GM18858 (cell line): ENCODE data around the gene REEP6.

Experiments
- ATAC-seq: cut with Tn5 transposase; IDR thresholded peaks from one replicate; pipeline ENCODE4 v1.9.1; 2021; ENCODE audit not compliant: unreplicated experiment

Gene REEP6

DNA sequence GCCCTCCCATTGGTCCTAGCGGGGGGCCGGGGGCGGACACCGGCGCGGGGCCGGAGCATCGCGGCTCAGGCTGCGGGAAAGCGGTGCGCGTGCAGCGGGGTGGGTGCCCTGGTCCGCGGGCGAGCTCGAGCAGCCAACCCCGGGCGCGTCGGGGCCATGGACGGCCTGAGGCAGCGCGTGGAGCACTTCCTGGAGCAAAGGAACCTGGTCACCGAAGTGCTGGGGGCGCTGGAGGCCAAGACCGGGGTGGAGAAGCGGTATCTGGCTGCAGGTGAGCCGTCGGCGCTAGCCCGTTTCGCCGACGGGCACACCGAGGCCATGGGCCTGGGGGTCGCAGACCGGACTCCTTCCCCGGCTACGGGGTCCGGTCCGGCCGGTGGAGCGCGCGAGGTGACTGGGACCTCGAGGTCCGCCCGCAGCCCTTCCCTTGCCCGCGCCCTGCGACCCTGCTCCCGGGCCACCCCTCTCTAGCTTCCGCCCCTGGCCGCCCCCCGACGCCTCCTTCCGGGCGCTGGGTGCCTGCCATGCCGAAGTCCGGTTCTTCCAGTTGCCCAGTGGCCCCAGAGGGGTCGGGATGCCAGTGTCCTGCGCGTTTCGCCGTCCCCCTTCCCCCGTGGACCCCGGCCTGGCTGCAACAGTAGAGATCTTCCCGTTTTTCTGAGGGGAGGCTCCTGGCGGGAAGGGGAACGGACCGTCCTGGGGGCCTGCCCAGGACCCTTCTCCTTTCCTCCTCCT is at the start of gene REEP6:
TSS of gene REEP6 (plus strand) at position 68 of the 735 bp plus-strand sequence. CDS start at position 157, 89 bp downstream.
- ATAC-seq: no peak

- no peak for ATAC-seq
Observed at GRCh38 chr19:1441677-1442438, 49.1 kb upstream of the REEP6 start.

GRCh38 chr19:1445185-1445931 is 45.6 kb upstream of the REEP6 start:
- peak; percentile 55 for ATAC-seq

DNA sequence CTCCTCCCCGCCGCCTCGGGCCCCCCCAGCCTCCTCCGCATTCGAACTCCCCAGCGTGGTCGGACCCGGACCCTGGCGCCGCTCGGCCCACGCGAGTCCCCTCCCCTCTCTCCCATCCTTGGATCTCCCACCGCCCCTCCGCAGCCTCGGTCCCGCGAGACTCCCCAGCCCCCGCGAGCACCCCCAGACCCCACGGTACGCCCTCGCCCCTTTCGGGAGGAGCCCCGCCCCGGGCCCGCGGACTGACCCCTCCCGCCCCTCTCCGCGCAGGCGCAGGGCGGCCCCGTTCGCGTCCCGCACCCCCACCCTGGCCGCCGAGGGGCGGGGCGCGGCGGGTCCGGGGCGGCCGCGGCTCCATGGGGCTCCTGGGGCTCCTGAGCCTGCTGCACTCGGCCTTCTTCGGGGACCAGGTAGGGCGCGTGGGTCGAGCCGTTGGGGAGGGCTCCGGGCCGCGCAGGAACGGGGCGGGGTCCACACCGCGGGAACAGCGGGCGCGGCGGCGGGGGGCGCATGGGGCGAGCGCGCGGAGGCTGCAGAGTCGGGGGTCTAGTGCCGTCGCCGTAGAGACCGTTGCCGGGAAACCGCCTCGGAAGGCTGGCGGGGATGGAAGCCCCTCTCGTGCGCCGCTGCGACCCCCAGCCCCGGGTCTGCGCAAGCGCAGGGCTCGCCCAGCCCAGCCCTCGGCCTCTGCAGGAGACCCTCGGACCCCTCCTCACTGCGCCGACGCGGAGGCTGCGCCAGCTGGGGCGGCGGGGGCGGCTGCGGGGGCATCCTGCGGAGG is 44.9 kb upstream of the REEP6 start:
- no peak for ATAC-seq

DNA sequence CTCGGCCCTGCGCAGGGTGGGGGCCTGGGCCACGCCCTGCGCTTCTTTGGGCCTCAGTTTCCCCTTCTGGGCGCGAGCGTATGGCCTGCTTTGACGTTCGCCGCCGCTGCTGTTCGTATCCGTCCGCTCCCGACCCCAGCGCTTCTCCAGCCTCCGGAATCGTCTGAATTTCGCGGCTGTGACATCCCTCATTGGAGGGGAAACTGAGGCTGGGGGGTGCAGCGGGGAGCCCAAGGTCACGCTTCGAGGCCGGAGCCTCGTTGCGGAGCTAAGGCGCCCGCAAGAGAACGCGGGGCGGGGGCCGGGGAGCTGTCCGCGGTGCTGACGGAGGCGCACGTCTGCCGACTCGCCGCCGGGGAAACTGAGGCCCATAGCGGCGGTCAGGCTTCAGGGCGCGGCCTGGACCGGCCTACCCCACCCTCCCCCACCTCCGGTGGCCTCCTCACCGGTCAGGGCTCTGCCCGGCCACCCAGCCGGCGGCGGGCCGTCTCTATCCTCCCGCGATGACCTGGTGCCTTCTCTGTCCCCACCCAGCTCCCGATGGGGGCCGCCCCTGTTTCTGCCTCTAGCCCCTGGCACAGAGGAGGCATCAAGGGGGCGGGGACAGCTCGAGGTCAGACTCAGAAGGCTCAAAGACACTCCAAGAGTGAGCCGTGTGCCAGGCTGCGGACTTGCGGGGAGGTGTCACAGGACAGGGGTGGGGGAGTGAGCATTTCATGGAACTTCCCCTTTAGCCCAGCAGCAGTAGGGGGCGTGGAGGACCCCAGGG is 44.1 kb upstream of the REEP6 start:
- ATAC-seq: no peak

GRCh38 chr19:1447504-1447903 is 43.5 kb upstream of the REEP6 start:
- ATAC-seq: no peak

- ATAC-seq: no peak
Observed at GRCh38 chr19:1447944-1448343, 43.0 kb upstream of the REEP6 start.

GRCh38 chr19:1449467-1450442 is 41.2 kb upstream of the REEP6 start, which contains the start of gene APC2:
TSS of gene APC2 (plus strand) at chr19:1450121. CDS start at chr19:1453002, 2,881 bp downstream.
- ATAC-seq: no peak

DNA sequence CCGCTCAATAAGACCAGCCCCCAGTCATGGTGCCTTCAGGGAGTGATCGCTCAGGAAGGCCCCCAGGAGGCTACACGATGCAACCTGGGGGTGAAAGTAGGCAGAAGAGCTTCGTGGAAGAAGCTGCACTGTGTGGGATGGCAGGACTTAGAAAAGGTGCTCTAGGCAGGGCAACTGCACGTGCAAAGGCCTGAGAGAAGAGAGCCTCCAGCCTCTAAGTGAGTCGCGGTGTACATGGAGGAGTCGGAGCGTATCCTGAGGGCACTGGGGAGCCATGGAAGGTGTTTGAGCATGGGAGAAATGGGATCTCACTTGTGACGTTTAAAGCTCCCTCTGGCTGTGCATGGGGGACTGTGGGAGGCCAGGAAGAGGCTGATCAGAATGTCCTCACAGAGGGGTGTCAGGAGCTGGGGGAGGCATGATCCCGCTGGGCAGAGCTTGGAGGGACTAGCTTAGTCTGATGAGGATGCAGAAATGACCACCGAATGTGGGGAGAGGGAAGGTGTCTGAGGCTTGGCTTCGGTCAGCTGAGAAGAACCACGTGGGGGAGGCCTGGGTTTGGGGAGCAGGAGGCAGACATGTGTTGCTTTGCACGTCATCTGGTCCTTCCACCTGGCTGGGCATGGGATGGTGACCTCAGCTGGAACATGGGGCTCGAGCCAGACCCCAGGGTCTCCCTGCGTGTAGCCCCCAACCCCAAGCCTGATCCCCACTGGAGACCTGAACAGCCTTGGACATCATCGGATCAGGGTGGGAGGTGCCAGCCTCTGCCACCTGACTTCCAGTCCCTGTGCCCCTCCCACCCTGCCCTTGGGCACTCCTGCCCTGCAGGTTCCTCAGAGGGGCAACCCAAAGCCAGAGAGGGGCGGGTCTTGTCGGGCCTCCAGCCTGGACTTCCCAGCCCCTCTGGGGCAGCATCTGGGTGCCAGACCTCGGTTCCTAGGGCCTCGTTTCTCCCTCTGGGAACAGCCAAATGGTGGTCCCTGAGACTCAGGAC is 39.9 kb upstream of the REEP6 start:
- no peak for ATAC-seq

- ATAC-seq: no peak
Observed at GRCh38 chr19:1451916-1452801, 38.8 kb upstream of the REEP6 start.

GRCh38 chr19:1452802-1453524 is 38.0 kb upstream of the REEP6 start:
- no peak for ATAC-seq

DNA sequence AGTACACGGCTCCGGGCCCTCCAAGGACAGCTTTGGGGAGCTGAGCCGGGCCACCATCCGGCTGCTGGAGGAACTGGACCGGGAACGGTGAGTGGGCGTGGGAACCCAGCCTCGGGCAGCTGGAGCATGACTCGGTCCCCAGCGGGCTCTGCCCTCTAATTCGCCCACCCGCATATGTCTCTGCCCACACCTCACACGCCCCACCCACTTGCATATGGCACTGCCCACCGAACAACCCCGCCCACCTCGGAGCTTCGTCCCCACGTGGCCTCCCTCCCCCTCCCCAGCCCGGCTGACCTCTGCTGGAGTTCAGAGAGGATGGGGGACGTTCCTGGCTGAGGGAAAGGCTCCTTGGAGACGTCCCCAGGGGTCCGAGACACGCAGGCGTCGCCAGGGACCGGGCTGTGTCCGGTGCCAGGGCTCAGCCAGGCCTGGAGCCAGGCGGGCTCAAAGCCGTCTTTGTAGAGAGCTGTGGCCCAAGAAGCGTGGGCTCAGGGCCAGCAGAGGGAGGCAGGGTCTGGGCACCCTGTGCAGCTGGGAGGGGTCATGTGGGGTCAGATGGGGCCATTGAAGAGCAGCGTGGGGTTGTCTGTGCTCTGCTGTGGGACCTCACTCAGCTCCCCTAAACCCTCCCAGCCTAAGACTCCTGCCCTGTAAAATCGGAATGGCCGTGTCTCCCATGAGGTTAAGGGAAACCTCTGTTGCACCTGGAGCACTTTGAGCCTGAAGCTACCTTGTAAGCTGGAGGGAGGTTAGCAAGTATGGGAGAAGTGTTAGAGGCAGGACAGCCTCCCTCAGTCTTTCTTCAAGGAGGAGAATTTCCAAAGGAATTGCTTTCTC is 37.2 kb upstream of the REEP6 start:
- ATAC-seq: no peak

DNA sequence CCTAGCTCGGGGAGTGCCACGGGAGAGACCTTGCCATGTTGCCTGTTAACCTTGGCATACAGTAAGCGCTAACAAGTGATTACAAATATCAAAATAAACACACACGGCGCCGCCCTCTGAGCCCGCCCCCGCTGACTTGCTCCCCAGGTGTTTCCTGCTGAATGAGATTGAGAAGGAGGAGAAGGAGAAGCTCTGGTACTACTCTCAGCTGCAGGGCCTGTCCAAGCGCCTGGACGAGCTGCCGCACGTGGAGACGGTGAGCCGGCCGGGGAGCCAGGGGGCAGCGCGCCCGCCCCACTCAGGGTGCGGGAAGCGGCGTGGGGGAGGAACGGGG is 36.0 kb upstream of the REEP6 start:
- ATAC-seq: no peak

- ATAC-seq: no peak
Observed at GRCh38 chr19:1455336-1456120, 35.5 kb upstream of the REEP6 start.
